GM19025 (cell line): ENCODE data around the gene STEAP1B.
"Not testable (repeated sequence)": the region's sequence is repeated elsewhere in the genome, so short reads cannot be mapped to it uniquely, and the experiment has no call there.

Experiments used
- ATAC-seq: cut with Tn5 transposase; IDR thresholded peaks from one replicate; pipeline ENCODE4 v1.9.1; 2021; ENCODE audit warnings: mild to moderate bottlenecking, low read depth, moderate library complexity; ENCODE audit not compliant: unreplicated experiment

STEAP1B gene

GRCh38 chr7:22499888-22500689 is at the start of gene STEAP1B:
Gene STEAP1B (minus strand): TSS chr7:22500188. CDS start chr7:22494855, 5,333 bp downstream.
- ATAC-seq, result peak; percentile 98

GRCh38 chr7:22549051-22549450 is 49.1 kb upstream of the STEAP1B start:
- no peak for ATAC-seq

- no peak for ATAC-seq
Measured at GRCh38 chr7:22548313-22548712, 48.3 kb upstream of the STEAP1B start.

GRCh38 chr7:22546769-22547168 is 46.8 kb upstream of the STEAP1B start:
- ATAC-seq, result no peak

- ATAC-seq, result no peak
Measured at GRCh38 chr7:22545529-22545928, 45.5 kb upstream of the STEAP1B start.

- no peak for ATAC-seq
Measured at GRCh38 chr7:22544245-22544644, 44.3 kb upstream of the STEAP1B start.

- no peak for ATAC-seq
Measured at GRCh38 chr7:22543169-22543568, 43.2 kb upstream of the STEAP1B start.

- no peak for ATAC-seq
Measured at GRCh38 chr7:22542669-22543068, 42.7 kb upstream of the STEAP1B start.

GRCh38 chr7:22542254-22542653 is 42.3 kb upstream of the STEAP1B start:
- ATAC-seq, result no peak

- no peak for ATAC-seq
Measured at GRCh38 chr7:22541789-22542188, 41.8 kb upstream of the STEAP1B start.

- not testable (repeated sequence) for ATAC-seq
Measured at GRCh38 chr7:22528537-22528936, 28.5 kb upstream of the STEAP1B start.

GRCh38 chr7:22524353-22524947 is 24.5 kb upstream of the STEAP1B start:
- ATAC-seq, result not testable (repeated sequence)

GRCh38 chr7:22523478-22524352 is 23.7 kb upstream of the STEAP1B start:
- not testable (repeated sequence) for ATAC-seq

- ATAC-seq, result not testable (repeated sequence)
Measured at GRCh38 chr7:22519560-22519959, 19.6 kb upstream of the STEAP1B start.

- not testable (repeated sequence) for ATAC-seq
Measured at GRCh38 chr7:22516950-22517349, 17.0 kb upstream of the STEAP1B start.

- ATAC-seq, result not testable (repeated sequence)
Measured at GRCh38 chr7:22514963-22515362, 15.0 kb upstream of the STEAP1B start.

GRCh38 chr7:22507320-22507719 is 7.3 kb upstream of the STEAP1B start:
- not testable (repeated sequence) for ATAC-seq

- ATAC-seq, result not testable (repeated sequence)
Measured at GRCh38 chr7:22506316-22507020, 6.5 kb upstream of the STEAP1B start.

- ATAC-seq, result not testable (repeated sequence)
Measured at GRCh38 chr7:22504519-22504918, 4.5 kb upstream of the STEAP1B start.

- ATAC-seq, result not testable (repeated sequence)
Measured at GRCh38 chr7:22502104-22502503, 2.1 kb upstream of the STEAP1B start.
